ENCODE results near the gene UGT1A8.
"Not testable (repeated sequence)": the region's sequence is repeated elsewhere in the genome, so short reads cannot be mapped to it uniquely, and the experiment has no call there.

UGT1A8 gene

GRCh38 chr2:233639860-233640259, 22.4 kb downstream of the UGT1A8 start:
- no peak for DNase-seq (ENCODE audit: low read depth in 2 of 2)

GRCh38 chr2:233643128-233643527, 25.7 kb downstream of the UGT1A8 start:
- no peak for DNase-seq (ENCODE audit: low read depth in 2 of 2)

- DNase-seq (ENCODE audit: low read depth in 2 of 2), result not testable (repeated sequence)
Measured at GRCh38 chr2:233646033-233646432, 28.6 kb downstream of the UGT1A8 start.

DNA sequence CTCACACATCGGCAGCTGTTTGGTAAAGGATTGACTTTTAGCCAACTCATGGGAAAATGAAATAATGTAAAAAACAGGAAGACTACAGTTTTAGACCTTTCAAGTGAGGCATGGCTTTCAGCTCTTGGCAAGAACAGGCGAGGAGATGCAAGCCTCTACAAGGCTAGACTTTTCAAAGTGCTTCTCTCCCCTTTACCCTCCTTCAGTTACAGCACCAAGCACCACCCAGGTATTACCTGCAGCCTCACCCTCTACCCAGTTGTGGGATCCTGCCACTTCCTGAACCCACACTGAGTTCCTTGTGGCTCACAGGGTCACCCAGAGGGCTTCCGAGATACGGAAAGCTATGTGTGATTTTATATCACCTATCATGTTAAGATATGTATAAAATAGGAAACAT, 33.5 kb downstream of the UGT1A8 start:
- DNase-seq (ENCODE audit: low read depth in 2 of 2), result no peak

DNA sequence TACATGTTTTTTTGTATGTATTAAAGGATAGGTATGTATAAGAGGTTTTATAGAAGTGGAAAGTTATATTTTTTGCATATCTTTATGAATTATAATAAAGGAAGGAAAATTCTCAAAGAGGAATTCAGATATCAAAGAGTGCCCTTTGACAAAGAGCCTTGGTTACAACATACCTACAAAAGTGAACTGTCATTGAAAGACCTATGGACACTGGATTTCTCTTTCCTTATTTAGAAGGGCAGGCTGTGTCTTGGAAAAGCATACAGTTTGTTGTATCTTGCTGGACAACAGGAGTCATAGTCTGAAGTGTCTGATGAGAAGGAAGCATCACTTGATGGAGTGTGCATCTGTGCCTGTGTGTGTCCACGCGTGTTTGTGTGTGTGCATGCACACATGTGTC, 34.0 kb downstream of the UGT1A8 start:
- no peak for DNase-seq (ENCODE audit: low read depth in 2 of 2)

- DNase-seq (ENCODE audit: low read depth in 2 of 2), result no peak
Measured at GRCh38 chr2:233654501-233654900, 37.1 kb downstream of the UGT1A8 start.

DNA sequence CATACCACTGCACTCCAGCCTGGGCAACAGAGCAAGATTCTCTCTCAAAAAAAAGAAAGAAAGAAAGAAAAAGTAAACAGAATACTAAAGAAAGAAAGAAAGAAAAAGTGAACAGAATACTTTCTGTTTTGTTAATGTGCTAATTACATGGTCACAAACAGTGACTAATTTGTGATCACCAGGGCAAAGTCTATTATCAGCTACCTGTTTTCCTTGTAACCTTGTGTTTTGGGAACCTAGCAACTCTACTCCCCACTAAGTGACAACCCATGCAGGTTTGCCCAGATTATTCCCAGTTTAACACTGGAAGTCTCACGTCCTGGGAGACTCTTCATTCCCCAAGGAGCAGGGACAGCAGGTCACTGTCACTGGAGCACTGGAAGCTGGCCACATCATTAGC, 37.6 kb downstream of the UGT1A8 start:
- no peak for DNase-seq (ENCODE audit: low read depth in 2 of 2)

GRCh38 chr2:233655943-233656342, 38.5 kb downstream of the UGT1A8 start:
- not testable (repeated sequence) for DNase-seq (ENCODE audit: low read depth in 2 of 2)

- DNase-seq (ENCODE audit: low read depth in 2 of 2), result no peak
Measured at GRCh38 chr2:233656443-233656842, 39.0 kb downstream of the UGT1A8 start.

- DNase-seq (ENCODE audit: low read depth in 2 of 2), result no peak
Measured at GRCh38 chr2:233658610-233659009, 41.2 kb downstream of the UGT1A8 start.

DNA sequence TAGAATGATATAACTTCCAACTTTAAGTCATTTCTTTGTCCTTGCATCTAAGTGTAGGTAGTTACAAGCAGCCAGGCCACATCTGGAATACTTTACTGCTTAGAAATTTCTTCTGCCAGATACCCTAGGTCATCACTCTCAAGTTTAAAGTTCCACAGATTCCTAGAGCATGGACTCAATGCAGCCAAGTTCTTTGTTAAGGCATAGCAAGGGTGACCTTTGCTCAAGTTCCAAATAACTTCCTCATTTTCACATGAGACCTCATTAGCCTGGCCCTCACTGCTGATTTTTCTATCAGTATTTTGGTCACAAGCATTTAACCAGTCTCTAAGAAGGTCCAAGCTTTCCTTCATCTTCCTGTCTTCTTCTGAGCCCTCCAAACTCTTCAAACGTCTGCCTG, 46.5 kb downstream of the UGT1A8 start:
- no peak for DNase-seq (ENCODE audit: low read depth in 2 of 2)

- DNase-seq (ENCODE audit: low read depth in 2 of 2), result no peak
Measured at GRCh38 chr2:233668605-233669260, 51.3 kb downstream of the UGT1A8 start.

DNA sequence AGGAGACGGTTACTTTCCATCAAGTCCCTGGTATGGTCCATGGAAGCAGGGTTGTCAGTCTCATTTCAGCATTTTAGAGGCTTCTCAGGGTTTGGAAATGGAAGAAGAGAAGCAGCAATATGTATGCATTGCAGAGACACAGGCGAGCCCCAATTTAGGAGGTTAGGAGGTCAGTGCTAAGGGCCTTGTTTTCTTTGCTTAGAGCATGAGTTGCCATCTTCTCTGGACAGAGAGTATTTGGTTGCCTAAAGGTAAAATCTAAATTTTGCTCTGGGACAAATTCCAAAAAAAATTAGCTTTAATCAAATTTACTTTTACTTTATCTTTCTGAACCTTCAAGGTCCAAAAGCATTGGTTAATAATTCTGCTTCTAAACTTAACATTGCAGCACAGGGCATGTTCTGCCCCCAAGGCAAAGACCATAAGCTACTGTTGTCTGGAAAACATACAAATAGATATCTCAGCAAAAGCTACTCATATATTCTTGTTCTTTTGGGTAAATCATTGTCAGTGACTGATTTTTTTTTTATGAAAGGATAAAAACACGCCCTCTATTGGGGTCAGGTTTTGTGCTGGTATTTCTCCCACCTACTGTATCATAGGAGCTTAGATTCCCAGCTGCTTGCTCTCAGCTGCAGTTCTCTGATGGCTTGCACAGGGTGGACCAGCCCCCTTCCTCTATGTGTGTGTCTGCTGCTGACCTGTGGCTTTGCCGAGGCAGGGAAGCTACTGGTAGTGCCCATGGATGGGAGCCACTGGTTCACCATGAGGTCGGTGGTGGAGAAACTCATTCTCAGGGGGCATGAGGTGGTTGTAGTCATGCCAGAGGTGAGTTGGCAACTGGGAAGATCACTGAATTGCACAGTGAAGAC, 54.1 kb downstream of the UGT1A8 start, which contains the start of gene UGT1A9:
Gene UGT1A9 (plus strand): TSS at position 609 of the 872 bp plus-strand sequence. CDS start 37 bp downstream, at position 646.
- DNase-seq (ENCODE audit: low read depth in 2 of 2), result no peak

DNA sequence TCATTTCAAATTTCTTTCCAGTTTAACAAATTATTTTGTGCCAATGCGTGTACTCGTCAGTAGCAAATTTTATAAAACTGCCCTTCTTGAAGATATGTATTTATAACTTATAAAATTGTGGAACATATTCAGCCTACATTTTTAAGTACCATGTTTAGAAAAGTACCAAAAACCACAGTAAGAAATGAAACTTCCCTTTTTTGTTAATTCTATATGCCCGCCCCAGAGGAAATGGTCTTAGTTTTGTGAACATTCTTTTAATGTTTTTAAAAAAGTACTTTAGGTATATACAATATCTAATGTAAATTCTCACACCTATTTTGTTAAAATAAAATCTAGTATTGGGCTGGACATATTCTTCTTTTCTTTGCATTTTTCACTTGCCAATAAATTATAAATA, 55.5 kb downstream of the UGT1A8 start:
- DNase-seq (ENCODE audit: low read depth in 2 of 2), result no peak

DNA sequence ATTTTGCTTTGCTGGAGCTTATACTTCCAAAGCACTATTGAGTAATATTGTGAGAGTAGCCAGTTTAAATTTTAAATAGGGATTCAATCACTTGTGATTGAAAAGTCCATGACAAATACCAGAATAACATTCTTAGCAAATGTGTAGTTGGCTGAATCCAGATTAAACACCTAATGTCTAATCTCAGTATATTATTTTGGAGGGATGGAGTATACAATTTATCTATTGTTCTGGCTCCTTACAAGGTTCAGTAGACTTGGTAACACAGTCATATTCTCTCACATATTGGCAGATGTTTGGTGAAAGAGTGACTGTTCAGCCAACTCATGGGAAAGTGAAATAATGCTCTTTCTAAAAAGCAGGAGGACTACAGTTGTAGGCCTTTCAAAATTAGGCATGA, 56.5 kb downstream of the UGT1A8 start:
- no peak for DNase-seq (ENCODE audit: low read depth in 2 of 2)

DNA sequence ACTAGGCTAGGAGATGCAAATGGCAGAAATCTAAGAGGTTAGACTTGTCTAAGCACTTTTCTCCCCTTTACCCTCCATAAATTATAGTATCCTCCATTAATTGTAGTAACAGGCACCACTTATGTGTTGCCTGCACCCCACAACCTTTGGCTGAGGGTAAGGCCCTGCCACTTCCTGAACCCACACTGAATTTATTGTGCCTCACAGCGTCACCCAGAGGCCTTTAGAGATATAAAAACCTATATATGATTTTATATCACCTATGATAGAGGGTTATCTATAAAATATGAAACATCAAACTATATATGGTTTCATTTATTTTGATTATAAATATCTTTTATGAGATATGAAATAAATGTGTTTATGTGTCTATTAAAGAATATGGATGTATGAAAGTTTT, 56.9 kb downstream of the UGT1A8 start:
- no peak for DNase-seq (ENCODE audit: low read depth in 2 of 2)

GRCh38 chr2:233674995-233675394, 57.6 kb downstream of the UGT1A8 start:
- no peak for DNase-seq (ENCODE audit: low read depth in 2 of 2)

- DNase-seq (ENCODE audit: low read depth in 2 of 2), result no peak
Measured at GRCh38 chr2:233676046-233676445, 58.6 kb downstream of the UGT1A8 start.

DNA sequence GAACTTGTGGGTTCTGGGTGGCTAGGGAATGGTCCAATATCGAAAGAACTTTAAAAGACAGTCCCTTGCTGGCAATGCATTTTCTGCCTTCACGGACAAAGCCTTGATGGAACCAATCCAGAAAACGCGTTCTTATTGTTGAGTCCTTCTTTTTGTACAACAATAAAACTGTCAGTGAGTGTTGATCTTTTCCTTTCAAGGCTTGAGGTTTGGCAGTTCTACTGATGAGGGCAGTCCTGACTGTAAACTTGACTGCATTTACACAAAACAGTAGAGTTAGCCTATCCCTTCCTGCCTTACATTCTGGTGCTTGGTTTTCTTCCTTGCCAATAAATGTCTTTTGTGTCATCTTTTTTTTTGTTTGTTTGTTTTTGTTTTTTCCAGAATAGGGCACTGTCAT, 61.8 kb downstream of the UGT1A8 start:
- DNase-seq (ENCODE audit: low read depth in 2 of 2), result no peak

GRCh38 chr2:233680361-233681045, 63.1 kb downstream of the UGT1A8 start:
- DNase-seq (ENCODE audit: low read depth in 2 of 2), result no peak

GRCh38 chr2:233681521-233682099, 64.2 kb downstream of the UGT1A8 start, which contains the start of gene UGT1A7:
Gene UGT1A7, plus strand, starts transcription at chr2:233681901. Its CDS starts 37 bp downstream, at chr2:233681938.
- DNase-seq (ENCODE audit: low read depth in 2 of 2), result no peak

DNA sequence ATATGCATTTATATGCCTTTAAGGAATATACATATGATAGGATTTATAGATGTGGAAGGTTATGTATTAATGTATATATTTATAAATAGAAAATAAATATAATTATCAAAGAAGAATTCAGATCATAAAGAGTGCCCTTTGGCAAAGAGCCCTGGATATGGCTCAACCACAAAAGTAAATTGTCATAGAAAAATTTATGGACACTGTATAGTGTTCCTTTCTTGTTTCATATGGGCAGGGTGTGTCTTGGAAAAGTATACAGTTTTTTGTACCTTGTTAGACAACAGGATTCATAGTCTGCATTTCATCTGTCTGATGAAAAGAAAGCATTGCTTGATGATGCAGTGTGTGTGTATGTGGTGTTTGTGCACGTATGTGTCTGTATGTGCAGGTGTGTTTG, 67.2 kb downstream of the UGT1A8 start:
- no peak for DNase-seq (ENCODE audit: low read depth in 2 of 2)

All from stimulated activated CD8-positive, alpha-beta memory T cell treated with anti-CD3 and anti-CD28 coated beads, Interleukin-7, amount 100 ng/mL, for 1 hour (primary cell).